HFFc6 (cell line): Measurements from ENCODE around the gene TLNRD1. TPM values are rescaled to one million over a fixed set of nuclear protein-coding genes. Genes with fewer than 3 reads are reported as not detected.

Source experiments
- DNase-seq: peaks from one replicate; pipeline ENCODE4 v3.0.0-alpha.2; 2018
- H3K27ac Mint-ChIP-seq: 2 replicates; pipeline ENCODE4 v1.8.0; 2020; ENCODE audit warnings: mild to moderate bottlenecking, mixed read lengths
- H3K27me3 Mint-ChIP-seq: 2 replicates; pipeline ENCODE4 v1.8.0; 2021; ENCODE audit warnings: mild to moderate bottlenecking, moderate library complexity, mixed read lengths; ENCODE audit not compliant: insufficient read depth
- H3K36me3 Mint-ChIP-seq: 2 replicates; pipeline ENCODE4 v1.8.0; 2021; ENCODE audit warnings: low read depth, mixed read lengths
- H3K4me1 Mint-ChIP-seq: 2 replicates; pipeline ENCODE4 v1.8.0; 2020; ENCODE audit warnings: low read depth, mixed read lengths
- H3K4me3 Mint-ChIP-seq: 2 replicates; pipeline ENCODE4 v1.8.0; 2020; ENCODE audit warnings: mild to moderate bottlenecking, moderate library complexity, mixed read lengths
- H3K9me3 Mint-ChIP-seq: 2 replicates; pipeline ENCODE4 v1.8.0; 2020; ENCODE audit warnings: mild to moderate bottlenecking, mixed read lengths
- total RNA-seq, 6 experiments: library from RNA; stranded (reverse); fragmentation: NEBNext Ultra II Directional; extraction: Animal tissue kit (Norgen Biotek cat#: 25700); gene quantifications; 2 replicates in 1 of 6; 3 replicates in 5 of 6; pipeline ENCODE4 v1.2.3, GENCODE V29; 2021
- TF ChIP-seq, protein P1 (sequence below): fragments of 200-600 bp; sonication (generic); IDR thresholded peaks from 2 replicates; pipeline ENCODE4 v1.5.0; 2021; ENCODE audit warnings: antibody characterized with exemption, mild to moderate bottlenecking

Gene TLNRD1
- total RNA-seq, 6 experiments from 2014 or later = 8.8 to 14.3 (median 12.7) TPM

DNA sequence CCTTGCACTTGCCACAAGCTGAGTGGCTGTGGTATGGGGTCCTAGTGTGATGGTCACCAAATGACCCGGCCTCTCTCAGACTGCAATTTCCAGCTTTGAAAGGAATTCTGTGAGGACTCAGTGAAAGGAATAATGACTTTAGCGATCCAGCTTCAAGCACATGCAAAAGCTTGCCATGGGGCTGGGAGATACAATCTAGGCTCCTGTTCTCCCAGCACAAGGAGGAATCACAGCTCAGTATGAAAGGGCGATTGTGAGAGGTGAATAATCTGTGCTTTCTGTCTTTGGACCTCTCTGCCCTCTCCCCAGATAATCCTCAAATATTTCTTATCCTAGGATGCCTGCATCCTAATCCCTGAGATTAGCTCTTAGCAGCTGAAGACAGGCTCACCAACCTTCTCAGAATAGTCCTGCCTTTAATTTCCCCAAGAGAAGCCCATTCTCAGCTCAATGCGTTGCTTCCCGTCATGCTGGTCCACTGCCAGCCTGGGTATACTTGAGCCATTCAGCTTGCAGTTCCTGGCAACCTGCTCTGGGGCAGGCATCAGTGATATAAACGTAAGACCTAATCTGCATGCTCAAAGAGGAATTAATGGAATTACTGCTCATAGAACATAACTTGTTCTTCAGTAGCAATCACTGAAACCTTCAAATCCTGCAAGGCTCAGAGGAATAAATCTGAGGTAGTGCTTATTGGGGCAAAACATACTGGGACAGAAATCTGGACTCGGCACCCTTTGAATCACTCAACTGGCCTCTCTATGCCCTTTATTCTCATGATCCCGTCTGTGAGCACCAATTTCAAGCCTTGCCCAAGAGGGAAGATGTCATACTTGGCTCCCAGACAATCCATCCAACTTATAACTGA, 15.1 kb downstream of the TLNRD1 start:
- Mint-ChIP-seq H3K27me3 (peaks cover 3% of the 10 kb centered on the region), H3K36me3 (no peaks in the 10 kb centered on the region; the same call in 1 of the 2 replicates)
- TF ChIP-seq, protein P1, sequence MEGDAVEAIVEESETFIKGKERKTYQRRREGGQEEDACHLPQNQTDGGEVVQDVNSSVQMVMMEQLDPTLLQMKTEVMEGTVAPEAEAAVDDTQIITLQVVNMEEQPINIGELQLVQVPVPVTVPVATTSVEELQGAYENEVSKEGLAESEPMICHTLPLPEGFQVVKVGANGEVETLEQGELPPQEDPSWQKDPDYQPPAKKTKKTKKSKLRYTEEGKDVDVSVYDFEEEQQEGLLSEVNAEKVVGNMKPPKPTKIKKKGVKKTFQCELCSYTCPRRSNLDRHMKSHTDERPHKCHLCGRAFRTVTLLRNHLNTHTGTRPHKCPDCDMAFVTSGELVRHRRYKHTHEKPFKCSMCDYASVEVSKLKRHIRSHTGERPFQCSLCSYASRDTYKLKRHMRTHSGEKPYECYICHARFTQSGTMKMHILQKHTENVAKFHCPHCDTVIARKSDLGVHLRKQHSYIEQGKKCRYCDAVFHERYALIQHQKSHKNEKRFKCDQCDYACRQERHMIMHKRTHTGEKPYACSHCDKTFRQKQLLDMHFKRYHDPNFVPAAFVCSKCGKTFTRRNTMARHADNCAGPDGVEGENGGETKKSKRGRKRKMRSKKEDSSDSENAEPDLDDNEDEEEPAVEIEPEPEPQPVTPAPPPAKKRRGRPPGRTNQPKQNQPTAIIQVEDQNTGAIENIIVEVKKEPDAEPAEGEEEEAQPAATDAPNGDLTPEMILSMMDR = no peak

DNA sequence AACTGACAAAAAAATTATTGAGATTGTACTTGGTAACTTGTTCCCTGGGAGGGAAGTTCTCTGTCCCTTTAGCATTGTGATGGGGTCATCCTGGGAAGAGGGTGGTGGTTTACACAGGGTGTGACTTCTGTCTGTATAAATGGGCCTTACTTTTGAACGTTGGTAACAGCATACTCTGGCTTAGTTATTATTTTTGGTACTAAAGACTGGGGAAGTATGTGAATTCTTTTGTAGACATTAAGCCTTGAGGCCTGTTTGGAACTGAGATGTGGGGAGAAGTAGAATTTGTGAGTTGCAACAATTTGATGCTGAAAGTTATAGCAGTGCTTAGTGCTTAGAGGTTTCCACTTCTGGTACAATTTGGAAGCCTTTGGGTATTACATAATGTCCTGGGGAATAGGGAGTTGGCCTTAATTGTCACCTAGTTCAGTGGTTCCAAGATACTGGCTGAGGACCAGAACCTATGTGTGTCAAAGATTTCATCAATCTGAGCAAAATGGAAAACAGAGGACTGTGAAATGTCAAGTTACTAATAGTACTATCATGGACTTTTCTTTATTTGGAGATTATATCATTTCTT, 15.9 kb downstream of the TLNRD1 start:
- H3K36me3 Mint-ChIP-seq = no peaks in the 10 kb centered on the region; the same call in 1 of the 2 replicates
- TF ChIP-seq, protein P1 = no peak
- H3K27ac Mint-ChIP-seq = no peak overlapping the region
- DNase-seq = no peak
- peaks cover 3% of the 10 kb centered on the region for H3K27me3 Mint-ChIP-seq
- no peak overlapping the region for H3K4me3 Mint-ChIP-seq
- no peaks in the 10 kb centered on the region for H3K9me3 Mint-ChIP-seq
- H3K4me1 Mint-ChIP-seq = peaks cover 15% of the 10 kb centered on the region

More for the DNA sequence above, 15.1 kb downstream of the TLNRD1 start:
- H3K4me3 Mint-ChIP-seq = no peak overlapping the region
- no peaks in the 10 kb centered on the region for H3K9me3 Mint-ChIP-seq
- no peak overlapping the region for H3K27ac Mint-ChIP-seq
- DNase-seq = no peak
- H3K4me1 Mint-ChIP-seq = peaks cover 22% of the 10 kb centered on the region

DNA sequence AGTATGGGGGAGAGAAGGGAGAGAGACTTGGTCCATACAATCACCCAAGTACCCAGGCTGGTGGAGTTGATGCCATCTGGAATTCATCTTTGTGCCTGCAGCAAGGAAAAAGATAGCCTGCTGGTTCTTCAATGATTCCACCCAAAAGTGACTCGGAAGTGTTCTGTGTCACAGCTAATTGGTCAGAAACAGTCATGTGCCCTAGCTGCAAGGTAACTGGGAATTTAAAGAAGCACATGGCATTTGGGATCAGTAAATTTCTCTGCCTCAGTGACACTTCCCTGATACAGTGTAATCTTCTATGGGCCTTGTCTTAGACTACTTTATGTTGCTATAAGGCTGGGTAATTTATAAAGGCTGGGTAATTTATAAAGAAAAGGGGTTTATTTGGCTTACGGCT, 17.5 kb downstream of the TLNRD1 start:
- peaks cover 3% of the 10 kb centered on the region for H3K27me3 Mint-ChIP-seq
- no peak for DNase-seq
- H3K9me3 Mint-ChIP-seq = no peaks in the 10 kb centered on the region
- no peaks in the 10 kb centered on the region; the same call in 1 of the 2 replicates for H3K36me3 Mint-ChIP-seq
- no peak overlapping the region for H3K4me3 Mint-ChIP-seq
- TF ChIP-seq, protein P1 = no peak
- H3K27ac Mint-ChIP-seq = no peak overlapping the region
- H3K4me1 Mint-ChIP-seq = peaks cover 15% of the 10 kb centered on the region

DNA sequence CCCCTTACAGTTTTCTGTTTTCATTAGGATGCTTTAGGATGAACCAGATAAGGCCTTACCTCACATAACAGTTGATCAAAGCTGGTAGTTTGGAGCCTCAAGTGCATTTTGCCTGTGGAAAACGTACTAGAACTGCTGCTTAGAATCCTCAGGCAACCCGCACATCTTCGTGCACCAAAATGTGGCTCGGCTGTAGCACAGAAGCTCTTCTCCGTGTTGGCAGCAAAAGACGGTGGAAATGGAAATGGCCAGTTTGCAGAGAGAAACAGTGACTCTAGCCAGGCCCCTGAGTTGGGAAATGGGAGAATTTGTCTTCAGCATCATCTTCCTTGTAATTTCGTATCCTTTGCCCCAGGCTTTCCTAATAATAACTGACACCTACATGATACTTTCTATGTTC, 20.6 kb downstream of the TLNRD1 start:
- Mint-ChIP-seq H3K27me3 (no peaks in the 10 kb centered on the region; the same call in 1 of the 2 replicates), H3K27ac (no peak overlapping the region)
- TF ChIP-seq, protein P1 = no peak

DNA sequence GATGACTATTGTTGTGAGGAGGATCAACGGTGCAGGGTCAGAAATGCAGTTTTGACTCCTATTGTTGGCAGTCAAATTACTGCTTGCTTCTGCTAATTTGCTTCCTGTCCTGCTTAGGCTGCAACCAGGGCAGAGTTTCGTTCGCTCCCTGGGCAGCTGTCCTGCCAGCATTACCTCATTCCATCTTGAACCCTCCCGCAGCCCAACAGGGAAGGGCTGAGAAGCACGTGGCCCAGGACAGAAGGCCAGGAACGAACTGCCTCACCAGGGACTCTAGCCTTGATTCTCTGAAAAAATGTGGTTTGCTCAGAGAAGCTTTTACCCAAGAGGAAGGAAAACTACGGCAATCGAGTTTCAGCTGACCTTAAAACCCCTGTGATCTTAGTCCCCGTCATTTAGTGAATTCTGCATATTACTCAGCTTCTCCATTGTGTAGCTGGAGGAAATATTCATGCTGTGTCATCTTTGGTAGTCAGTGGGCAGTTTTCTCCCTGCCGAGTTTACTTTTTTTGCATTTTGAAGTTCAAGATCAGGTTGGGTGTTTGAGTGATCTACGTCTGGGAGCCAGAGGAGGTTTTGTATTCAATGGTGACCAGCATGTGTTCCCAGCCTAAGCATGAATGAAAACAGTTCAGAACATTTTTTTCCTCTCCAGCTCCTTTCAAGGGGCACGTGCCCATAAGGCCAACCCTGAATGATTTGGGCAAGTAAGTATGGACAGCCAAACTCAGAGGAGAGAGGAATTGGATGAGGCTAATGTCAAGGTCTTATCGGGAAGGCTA, 23.0 kb downstream of the TLNRD1 start:
- Mint-ChIP-seq H3K4me3 (peak overlapping the region; percentile 82), H3K4me1 (peaks cover 57% of the 10 kb centered on the region), H3K9me3 (no peaks in the 10 kb centered on the region), H3K36me3 (peaks cover 6% of the 10 kb centered on the region; the same call in 1 of the 2 replicates), H3K27ac (peak overlapping the region; percentile 99), H3K27me3 (no peaks in the 10 kb centered on the region; the same call in 1 of the 2 replicates)
- TF ChIP-seq, protein P1 = no peak
- peak; percentile 79 for DNase-seq

More for the DNA sequence above, 20.6 kb downstream of the TLNRD1 start:
- Mint-ChIP-seq H3K36me3 (peaks cover 6% of the 10 kb centered on the region; the same call in 1 of the 2 replicates), H3K4me3 (no peak overlapping the region), H3K9me3 (no peaks in the 10 kb centered on the region), H3K4me1 (peaks cover 34% of the 10 kb centered on the region)
- no peak for DNase-seq
